Erythroblast (primary cell): Measurements from ENCODE around the gene PIK3C2A.

Experiments
- GATA1 ChIP-seq: IDR thresholded peaks from 2 replicates; pipeline ENCODE4 v1.6.1; 2011; ENCODE audit warnings: low read depth, mild to moderate bottlenecking, control low read depth, low read length, moderate library complexity
- POLR2A ChIP-seq: IDR thresholded peaks from 2 replicates; pipeline ENCODE4 v1.6.1; 2011; ENCODE audit warnings: mild to moderate bottlenecking, low read length

- TF ChIP-seq POLR2A: no peak
- no peak for TF ChIP-seq GATA1
These were observed 1.3 kb downstream of the PIK3C2A start for GRCh38 chr11:17206463-17206862.
